ENCODE measurements around the gene LGALS1.

DNA sequence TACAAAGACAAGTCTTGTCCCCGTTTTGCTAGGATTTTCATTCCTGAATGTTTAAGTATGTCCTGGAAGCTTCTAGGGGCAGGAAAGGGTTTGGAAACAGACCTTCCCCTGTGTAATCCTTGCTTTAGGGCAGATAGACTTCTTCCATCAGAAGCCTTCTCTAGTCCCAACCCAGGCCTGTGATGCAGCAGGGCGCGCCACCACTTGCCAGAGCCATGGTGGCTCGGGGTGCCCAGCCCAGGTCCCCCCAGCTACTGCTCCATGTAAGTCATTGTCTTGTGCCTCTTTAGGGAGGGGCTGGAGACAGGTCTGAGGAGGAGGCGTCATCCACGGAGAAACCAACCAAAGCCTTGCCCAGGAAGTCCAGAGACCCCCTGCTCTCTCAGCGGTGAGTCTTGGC, 15.0 kb downstream of the LGALS1 start:
- no peak for TF ChIP-seq POLR2A (IDR thresholded peaks at IDR 0.05)
- TF ChIP-seq, protein P1, sequence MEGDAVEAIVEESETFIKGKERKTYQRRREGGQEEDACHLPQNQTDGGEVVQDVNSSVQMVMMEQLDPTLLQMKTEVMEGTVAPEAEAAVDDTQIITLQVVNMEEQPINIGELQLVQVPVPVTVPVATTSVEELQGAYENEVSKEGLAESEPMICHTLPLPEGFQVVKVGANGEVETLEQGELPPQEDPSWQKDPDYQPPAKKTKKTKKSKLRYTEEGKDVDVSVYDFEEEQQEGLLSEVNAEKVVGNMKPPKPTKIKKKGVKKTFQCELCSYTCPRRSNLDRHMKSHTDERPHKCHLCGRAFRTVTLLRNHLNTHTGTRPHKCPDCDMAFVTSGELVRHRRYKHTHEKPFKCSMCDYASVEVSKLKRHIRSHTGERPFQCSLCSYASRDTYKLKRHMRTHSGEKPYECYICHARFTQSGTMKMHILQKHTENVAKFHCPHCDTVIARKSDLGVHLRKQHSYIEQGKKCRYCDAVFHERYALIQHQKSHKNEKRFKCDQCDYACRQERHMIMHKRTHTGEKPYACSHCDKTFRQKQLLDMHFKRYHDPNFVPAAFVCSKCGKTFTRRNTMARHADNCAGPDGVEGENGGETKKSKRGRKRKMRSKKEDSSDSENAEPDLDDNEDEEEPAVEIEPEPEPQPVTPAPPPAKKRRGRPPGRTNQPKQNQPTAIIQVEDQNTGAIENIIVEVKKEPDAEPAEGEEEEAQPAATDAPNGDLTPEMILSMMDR (IDR thresholded peaks at IDR 0.05), result no peak

All from testis (tissue), 2 donors.